Type B pancreatic cell (in vitro differentiated cells): Measurements from ENCODE around the gene GPATCH2L. TPM values are rescaled to one million over a fixed set of nuclear protein-coding genes. Genes with fewer than 3 reads are reported as not detected.

Experiments
- DNase-seq: peaks from one replicate; pipeline ENCODE4 v3.0.0; 2021; ENCODE audit warnings: mixed read lengths; ENCODE audit not compliant: unreplicated experiment; ENCODE audit errors: extremely low spot score
- H3K27ac Mint-ChIP-seq: 2 replicates; pipeline ENCODE4 v1.8.0; 2021; ENCODE audit warnings: mild to moderate bottlenecking, mixed read lengths
- H3K27me3 Mint-ChIP-seq: 2 replicates; pipeline ENCODE4 v1.8.0; 2021; ENCODE audit warnings: mixed read lengths
- H3K36me3 Mint-ChIP-seq: 2 replicates; pipeline ENCODE4 v1.8.0; 2021; ENCODE audit warnings: mixed read lengths
- H3K4me1 Mint-ChIP-seq: one replicate; pipeline ENCODE4 v1.8.0; 2021; ENCODE audit warnings: mixed read lengths; ENCODE audit not compliant: unreplicated experiment
- H3K4me3 Mint-ChIP-seq: 2 replicates; pipeline ENCODE4 v1.8.0; 2021; ENCODE audit warnings: mild to moderate bottlenecking, mixed read lengths
- H3K9me3 Mint-ChIP-seq: 2 replicates; pipeline ENCODE4 v1.8.0; 2021; ENCODE audit warnings: mixed read lengths
- CTCF ChIP-seq: fragments of 200-600 bp; sonication (generic); conservative IDR thresholded peaks from 2 replicates; pipeline ENCODE4 v1.5.0; 2021; ENCODE audit warnings: antibody characterized with exemption, mild to moderate bottlenecking
- total RNA-seq: library from RNA; stranded (reverse); gene quantifications from 2 replicates; pipeline ENCODE4 v1.2.1, GENCODE V29; 2021; ENCODE audit warnings: low replicate concordance

The GPATCH2L gene
- total RNA-seq, 1 donor from 2014 or later, result 57.0 TPM

- no peak overlapping the region for H3K27ac Mint-ChIP-seq
- peaks cover 10% of the 10 kb centered on the region for H3K36me3 Mint-ChIP-seq
- H3K27me3 Mint-ChIP-seq, result no peaks in the 10 kb centered on the region
- H3K4me1 Mint-ChIP-seq, result peaks cover 5% of the 10 kb centered on the region
- TF ChIP-seq CTCF, result no peak
- H3K9me3 Mint-ChIP-seq, result no peaks in the 10 kb centered on the region
- no peak overlapping the region for H3K4me3 Mint-ChIP-seq
- no peak for DNase-seq
Measured at GRCh38 chr14:76212242-76212641, 60.5 kb downstream of the GPATCH2L start.

GRCh38 chr14:76217179-76217578 is 65.5 kb downstream of the GPATCH2L start:
- Mint-ChIP-seq H3K36me3 (peaks cover 3% of the 10 kb centered on the region), H3K9me3 (peaks cover 5% of the 10 kb centered on the region), H3K4me3 (no peak overlapping the region), H3K4me1 (no peaks in the 10 kb centered on the region), H3K27ac (no peak overlapping the region), H3K27me3 (no peaks in the 10 kb centered on the region)
- TF ChIP-seq CTCF, result no peak
- DNase-seq, result no peak

GRCh38 chr14:76218662-76219061 is 66.9 kb downstream of the GPATCH2L start:
- Mint-ChIP-seq H3K4me1 (no peaks in the 10 kb centered on the region), H3K27me3 (no peaks in the 10 kb centered on the region), H3K27ac (no peak overlapping the region), H3K9me3 (peaks cover 8% of the 10 kb centered on the region), H3K4me3 (no peak overlapping the region), H3K36me3 (no peaks in the 10 kb centered on the region)
- no peak for DNase-seq
- TF ChIP-seq CTCF, result no peak

GRCh38 chr14:76219873-76220272 is 68.2 kb downstream of the GPATCH2L start:
- DNase-seq, result no peak
- TF ChIP-seq CTCF, result no peak
- H3K36me3 Mint-ChIP-seq, result no peaks in the 10 kb centered on the region
- H3K27ac Mint-ChIP-seq, result no peak overlapping the region
- no peak overlapping the region for H3K4me3 Mint-ChIP-seq
- peaks cover 14% of the 10 kb centered on the region for H3K9me3 Mint-ChIP-seq
- no peaks in the 10 kb centered on the region for H3K4me1 Mint-ChIP-seq
- H3K27me3 Mint-ChIP-seq, result no peaks in the 10 kb centered on the region

GRCh38 chr14:76227450-76228050 is 75.8 kb downstream of the GPATCH2L start:
- no peak for TF ChIP-seq CTCF
- Mint-ChIP-seq H3K27ac (no peak overlapping the region), H3K9me3 (peaks cover 13% of the 10 kb centered on the region), H3K4me3 (no peak overlapping the region), H3K4me1 (no peaks in the 10 kb centered on the region), H3K36me3 (no peaks in the 10 kb centered on the region), H3K27me3 (peaks cover 6% of the 10 kb centered on the region)
- DNase-seq, result no peak

- DNase-seq, result no peak
- Mint-ChIP-seq H3K27ac (no peak overlapping the region), H3K36me3 (no peaks in the 10 kb centered on the region), H3K27me3 (peaks cover 6% of the 10 kb centered on the region), H3K4me1 (no peaks in the 10 kb centered on the region), H3K9me3 (peaks cover 13% of the 10 kb centered on the region), H3K4me3 (no peak overlapping the region)
- no peak for TF ChIP-seq CTCF
Measured at GRCh38 chr14:76228138-76228537, 76.4 kb downstream of the GPATCH2L start.
